ENCODE results near the gene DDN.
A peak's percentile ranks its signal among the peaks of the same experiment; 100 is the strongest.

Gene DDN

GRCh38 chr12:48999371-49000131, at the start of gene DDN:
Gene DDN, minus strand, starts transcription at chr12:48999375. Its CDS starts 88 bp downstream, at chr12:48999287.
- peak; percentile 56 for DNase-seq

GRCh38 chr12:49048953-49049352, 49.8 kb upstream of the DDN start:
- no peak for DNase-seq

- DNase-seq, result no peak
Observed at GRCh38 chr12:49046129-49046895, 47.1 kb upstream of the DDN start.

GRCh38 chr12:49044660-49045059, 45.5 kb upstream of the DDN start:
- no peak for DNase-seq

GRCh38 chr12:49043856-49044258, 44.7 kb upstream of the DDN start:
- peak; percentile 84 for DNase-seq

GRCh38 chr12:49043241-49043640, 44.1 kb upstream of the DDN start:
- no peak for DNase-seq

GRCh38 chr12:49041881-49042484, 42.8 kb upstream of the DDN start:
- no peak for DNase-seq

- DNase-seq, result no peak
Observed at GRCh38 chr12:49041036-49041880, 42.1 kb upstream of the DDN start.

- no peak for DNase-seq
Observed at GRCh38 chr12:49040364-49040855, 41.2 kb upstream of the DDN start.

GRCh38 chr12:49039421-49040363, 40.5 kb upstream of the DDN start:
- no peak for DNase-seq

GRCh38 chr12:49038291-49038955, 39.2 kb upstream of the DDN start:
- no peak for DNase-seq

- no peak for DNase-seq
Observed at GRCh38 chr12:49037947-49038237, 38.7 kb upstream of the DDN start.

GRCh38 chr12:49037111-49037946, 38.2 kb upstream of the DDN start:
- DNase-seq, result no peak

GRCh38 chr12:49036029-49036428, 36.9 kb upstream of the DDN start:
- no peak for DNase-seq

- no peak for DNase-seq
Observed at GRCh38 chr12:49034286-49034622, 35.1 kb upstream of the DDN start.

- DNase-seq, result no peak
Observed at GRCh38 chr12:49033611-49034285, 34.6 kb upstream of the DDN start.

GRCh38 chr12:49032679-49033447, 33.7 kb upstream of the DDN start:
- DNase-seq, result no peak

- no peak for DNase-seq
Observed at GRCh38 chr12:49032276-49032675, 33.1 kb upstream of the DDN start.

GRCh38 chr12:49031573-49032161, 32.5 kb upstream of the DDN start:
- no peak for DNase-seq

Data from activated T-cell treated with anti-CD3 and anti-CD28 coated beads, Interleukin-2, amount 50 U/mL, for 1 hour (primary cell).